Measurements from ENCODE around the gene TP53BP2.

DNA sequence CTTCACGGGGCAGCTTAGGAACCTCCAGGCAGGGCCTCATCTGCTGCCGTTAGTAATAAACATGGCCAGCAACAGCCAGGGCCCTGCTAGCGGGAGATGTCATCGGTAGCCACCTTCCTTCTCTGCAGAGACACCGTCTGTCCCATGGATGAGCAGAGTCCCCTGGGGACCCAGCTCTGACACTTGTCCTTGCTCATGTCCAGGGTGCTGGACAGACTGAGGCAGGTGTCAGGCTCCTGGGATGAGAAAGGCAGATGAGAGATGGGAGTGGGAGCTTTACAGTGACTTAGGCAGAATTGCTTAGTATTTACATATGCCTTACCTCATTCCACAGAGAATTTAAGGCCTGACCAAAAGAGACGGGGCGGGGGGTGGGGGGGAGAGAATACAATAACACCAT lies 108.4 kb downstream of the TP53BP2 start:
- TF ChIP-seq, protein P1, sequence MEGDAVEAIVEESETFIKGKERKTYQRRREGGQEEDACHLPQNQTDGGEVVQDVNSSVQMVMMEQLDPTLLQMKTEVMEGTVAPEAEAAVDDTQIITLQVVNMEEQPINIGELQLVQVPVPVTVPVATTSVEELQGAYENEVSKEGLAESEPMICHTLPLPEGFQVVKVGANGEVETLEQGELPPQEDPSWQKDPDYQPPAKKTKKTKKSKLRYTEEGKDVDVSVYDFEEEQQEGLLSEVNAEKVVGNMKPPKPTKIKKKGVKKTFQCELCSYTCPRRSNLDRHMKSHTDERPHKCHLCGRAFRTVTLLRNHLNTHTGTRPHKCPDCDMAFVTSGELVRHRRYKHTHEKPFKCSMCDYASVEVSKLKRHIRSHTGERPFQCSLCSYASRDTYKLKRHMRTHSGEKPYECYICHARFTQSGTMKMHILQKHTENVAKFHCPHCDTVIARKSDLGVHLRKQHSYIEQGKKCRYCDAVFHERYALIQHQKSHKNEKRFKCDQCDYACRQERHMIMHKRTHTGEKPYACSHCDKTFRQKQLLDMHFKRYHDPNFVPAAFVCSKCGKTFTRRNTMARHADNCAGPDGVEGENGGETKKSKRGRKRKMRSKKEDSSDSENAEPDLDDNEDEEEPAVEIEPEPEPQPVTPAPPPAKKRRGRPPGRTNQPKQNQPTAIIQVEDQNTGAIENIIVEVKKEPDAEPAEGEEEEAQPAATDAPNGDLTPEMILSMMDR (IDR thresholded peaks at IDR 0.05; ENCODE audit: insufficient read depth, low read length) = no peak
- TF ChIP-seq, protein P2, sequence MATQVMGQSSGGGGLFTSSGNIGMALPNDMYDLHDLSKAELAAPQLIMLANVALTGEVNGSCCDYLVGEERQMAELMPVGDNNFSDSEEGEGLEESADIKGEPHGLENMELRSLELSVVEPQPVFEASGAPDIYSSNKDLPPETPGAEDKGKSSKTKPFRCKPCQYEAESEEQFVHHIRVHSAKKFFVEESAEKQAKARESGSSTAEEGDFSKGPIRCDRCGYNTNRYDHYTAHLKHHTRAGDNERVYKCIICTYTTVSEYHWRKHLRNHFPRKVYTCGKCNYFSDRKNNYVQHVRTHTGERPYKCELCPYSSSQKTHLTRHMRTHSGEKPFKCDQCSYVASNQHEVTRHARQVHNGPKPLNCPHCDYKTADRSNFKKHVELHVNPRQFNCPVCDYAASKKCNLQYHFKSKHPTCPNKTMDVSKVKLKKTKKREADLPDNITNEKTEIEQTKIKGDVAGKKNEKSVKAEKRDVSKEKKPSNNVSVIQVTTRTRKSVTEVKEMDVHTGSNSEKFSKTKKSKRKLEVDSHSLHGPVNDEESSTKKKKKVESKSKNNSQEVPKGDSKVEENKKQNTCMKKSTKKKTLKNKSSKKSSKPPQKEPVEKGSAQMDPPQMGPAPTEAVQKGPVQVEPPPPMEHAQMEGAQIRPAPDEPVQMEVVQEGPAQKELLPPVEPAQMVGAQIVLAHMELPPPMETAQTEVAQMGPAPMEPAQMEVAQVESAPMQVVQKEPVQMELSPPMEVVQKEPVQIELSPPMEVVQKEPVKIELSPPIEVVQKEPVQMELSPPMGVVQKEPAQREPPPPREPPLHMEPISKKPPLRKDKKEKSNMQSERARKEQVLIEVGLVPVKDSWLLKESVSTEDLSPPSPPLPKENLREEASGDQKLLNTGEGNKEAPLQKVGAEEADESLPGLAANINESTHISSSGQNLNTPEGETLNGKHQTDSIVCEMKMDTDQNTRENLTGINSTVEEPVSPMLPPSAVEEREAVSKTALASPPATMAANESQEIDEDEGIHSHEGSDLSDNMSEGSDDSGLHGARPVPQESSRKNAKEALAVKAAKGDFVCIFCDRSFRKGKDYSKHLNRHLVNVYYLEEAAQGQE (IDR thresholded peaks at IDR 0.05; ENCODE audit: insufficient replicate concordance, low read depth) = no peak
